Left lobe of liver (tissue), 2 donors: ENCODE data around the gene OLFML2B. TPM values are rescaled to one million over a fixed set of nuclear protein-coding genes. Genes with fewer than 3 reads are reported as not detected.
A peak's percentile ranks its signal among the peaks of the same experiment; 100 is the strongest.

Experiments
- ATAC-seq: fragments of 200-7000 bp; cut with Tn5 transposase; one replicate; pipeline ENCODE4 v1.9.1; 2020; ENCODE audit warnings: mild to moderate bottlenecking, moderate library complexity
- DNase-seq: peaks from one replicate; pipeline ENCODE4 v3.0.0-alpha.2; 2020; ENCODE audit warnings: low spot score
- total RNA-seq: library from RNA; stranded (reverse); gene quantifications from one replicate; pipeline ENCODE4 v1.2.1, GENCODE V29; 2021
- donor health status: DM: no; HTN: no; CAD: no; lungs with moderate emphysema.
- donor health status: DM: no; HTN: yes; CAD: no.

Gene OLFML2B
- total RNA-seq, 1 donor from 2014 or later: 0.48 TPM

DNA sequence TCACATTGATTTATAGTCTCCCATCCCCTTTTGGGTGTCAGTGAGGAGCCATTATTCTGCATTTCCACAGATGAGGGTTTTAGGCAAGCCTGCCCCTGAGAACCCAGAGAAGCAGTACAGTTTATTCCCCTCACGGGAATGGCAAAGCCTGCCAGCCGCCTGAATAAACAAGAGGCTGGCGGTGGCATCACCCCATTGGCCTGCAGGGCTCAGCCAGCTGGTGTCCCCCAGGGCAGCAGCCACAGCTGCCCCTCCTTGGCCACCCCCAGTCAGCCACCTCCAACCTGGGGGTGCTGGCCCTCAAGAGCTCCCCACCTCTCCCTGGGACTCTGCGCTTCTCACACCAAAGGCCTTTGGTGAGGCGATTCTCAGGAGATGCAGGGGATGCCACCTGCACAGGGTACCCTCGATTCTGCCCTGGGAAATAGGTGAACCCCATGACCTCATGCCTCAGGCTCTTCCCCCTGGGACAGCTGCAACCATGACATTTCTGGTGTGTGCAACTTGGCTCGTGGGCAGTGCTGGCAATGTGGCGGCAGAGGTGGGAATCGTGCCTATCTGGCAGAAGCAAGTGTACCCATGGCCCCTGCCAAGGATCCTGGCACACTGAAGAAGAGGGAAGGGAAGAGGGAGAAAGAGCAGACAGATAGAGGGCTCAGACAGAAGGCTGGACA lies 14.0 kb downstream of the OLFML2B start:
- ATAC-seq: peak; percentile 76

GRCh38 chr1:162008799-162009198 lies 14.9 kb downstream of the OLFML2B start:
- ATAC-seq (no peak), DNase-seq (no peak)

More for the DNA sequence above, 14.0 kb downstream of the OLFML2B start:
- DNase-seq: peak; percentile 50

DNA sequence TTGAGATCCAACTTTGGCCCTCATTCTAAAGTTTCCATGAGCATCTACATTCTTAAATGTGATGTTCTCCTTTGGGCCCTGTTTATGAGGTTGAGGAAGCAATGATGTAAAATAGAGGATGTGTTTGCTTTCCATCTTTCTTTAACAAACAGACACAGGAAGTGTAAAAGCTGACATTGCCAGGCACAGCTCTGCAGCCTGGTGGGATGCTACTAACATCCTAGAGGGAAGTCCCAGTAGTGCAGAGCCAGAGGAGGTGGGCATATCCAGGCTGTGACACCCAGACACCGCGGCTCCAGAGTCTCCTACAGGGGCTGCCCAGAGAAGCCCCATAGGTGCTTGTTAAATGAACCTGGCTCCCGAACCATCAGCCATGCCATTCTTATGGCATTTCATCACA lies 16.2 kb downstream of the OLFML2B start:
- no peak for ATAC-seq
- no peak for DNase-seq

GRCh38 chr1:162006081-162006480 lies 17.6 kb downstream of the OLFML2B start:
- DNase-seq (no peak), ATAC-seq (no peak)

GRCh38 chr1:162004441-162004950 lies 19.2 kb downstream of the OLFML2B start:
- ATAC-seq: no peak
- DNase-seq: no peak

DNA sequence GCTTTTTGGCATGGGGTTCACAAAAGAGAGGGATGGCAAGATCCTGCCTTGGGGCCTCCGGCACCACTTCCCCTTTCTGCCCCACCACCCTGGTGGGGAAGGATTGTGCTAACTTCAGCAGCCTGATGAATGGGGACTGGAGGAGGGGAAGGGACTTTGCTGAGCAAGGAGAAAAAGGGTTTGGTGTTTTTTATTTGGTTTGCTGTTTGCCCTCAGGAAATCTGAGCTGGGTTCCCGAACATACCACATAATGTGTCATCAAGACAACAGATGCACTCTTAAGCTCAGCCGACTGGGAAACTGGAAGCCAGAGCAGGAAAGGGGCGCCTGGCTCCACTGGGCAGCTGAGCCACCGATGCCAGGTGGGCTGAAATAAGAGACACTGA lies 19.8 kb downstream of the OLFML2B start:
- no peak for DNase-seq

GRCh38 chr1:162003061-162003829 lies 20.4 kb downstream of the OLFML2B start:
- ATAC-seq: peak; percentile 29

More for the DNA sequence above, 19.8 kb downstream of the OLFML2B start:
- ATAC-seq: peak; percentile 62

DNA sequence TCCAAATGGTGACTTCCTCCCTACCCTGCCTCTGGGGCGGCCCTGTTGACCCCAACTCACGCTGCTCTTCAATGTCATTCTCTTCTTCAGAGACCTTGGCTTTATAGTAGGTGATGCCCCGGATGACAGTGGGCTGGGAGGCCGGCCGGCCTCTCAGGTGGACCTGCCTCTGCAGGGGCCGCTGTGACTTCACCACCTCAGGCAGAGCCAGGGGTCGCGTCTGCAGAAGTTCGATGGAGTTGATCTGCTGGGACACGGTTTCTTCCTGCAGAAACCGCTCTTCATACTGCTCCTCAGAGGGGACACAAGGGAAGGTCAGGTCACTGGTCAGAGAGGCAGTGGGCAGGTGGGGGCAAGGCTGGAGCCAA lies 23.6 kb downstream of the OLFML2B start:
- DNase-seq: no peak
- ATAC-seq: no peak

More at GRCh38 chr1:162003061-162003829, 20.4 kb downstream of the OLFML2B start:
- DNase-seq: no peak

GRCh38 chr1:161999301-162000052 lies 24.2 kb downstream of the OLFML2B start:
- ATAC-seq (no peak), DNase-seq (no peak)

DNA sequence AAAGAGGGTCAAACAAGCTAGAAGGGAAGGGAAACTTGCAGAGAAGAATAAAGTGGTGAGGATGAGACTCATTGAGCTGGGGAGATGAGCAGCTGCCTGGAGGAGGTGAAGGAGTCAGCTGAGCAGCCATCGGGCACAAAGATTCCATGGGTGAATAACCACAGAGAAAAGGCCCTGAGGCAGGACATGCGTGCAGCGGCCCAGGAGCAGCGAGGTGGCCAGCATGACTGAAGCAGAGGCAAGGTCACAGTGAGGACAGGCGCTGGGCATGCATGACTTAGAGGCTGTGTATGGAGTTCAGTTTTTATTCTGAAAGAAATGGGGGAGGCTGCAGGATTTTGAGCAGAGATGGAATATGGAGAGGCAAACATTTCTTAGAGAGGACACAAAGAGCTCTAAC lies 24.9 kb downstream of the OLFML2B start:
- no peak for ATAC-seq
- no peak for DNase-seq

DNA sequence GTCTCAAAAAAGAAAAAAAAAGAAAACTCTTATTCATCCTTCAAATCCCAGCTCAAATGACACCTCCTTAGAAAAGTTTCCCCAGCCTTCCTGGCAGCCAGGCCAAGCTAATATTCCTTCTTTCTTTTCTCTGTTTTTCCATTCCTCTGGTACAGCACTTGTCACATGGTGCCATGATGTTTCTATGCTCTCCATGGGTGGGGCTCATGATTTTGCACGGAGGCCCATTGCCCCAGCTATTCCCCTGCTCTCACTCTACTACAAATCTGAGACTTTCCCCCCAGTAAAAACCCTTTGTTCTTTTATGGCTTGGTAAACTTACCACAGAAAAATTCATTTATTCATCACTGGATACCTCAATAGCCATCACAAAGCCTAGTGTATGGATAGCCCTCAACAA lies 26.5 kb downstream of the OLFML2B start:
- ATAC-seq (no peak), DNase-seq (no peak)

DNA sequence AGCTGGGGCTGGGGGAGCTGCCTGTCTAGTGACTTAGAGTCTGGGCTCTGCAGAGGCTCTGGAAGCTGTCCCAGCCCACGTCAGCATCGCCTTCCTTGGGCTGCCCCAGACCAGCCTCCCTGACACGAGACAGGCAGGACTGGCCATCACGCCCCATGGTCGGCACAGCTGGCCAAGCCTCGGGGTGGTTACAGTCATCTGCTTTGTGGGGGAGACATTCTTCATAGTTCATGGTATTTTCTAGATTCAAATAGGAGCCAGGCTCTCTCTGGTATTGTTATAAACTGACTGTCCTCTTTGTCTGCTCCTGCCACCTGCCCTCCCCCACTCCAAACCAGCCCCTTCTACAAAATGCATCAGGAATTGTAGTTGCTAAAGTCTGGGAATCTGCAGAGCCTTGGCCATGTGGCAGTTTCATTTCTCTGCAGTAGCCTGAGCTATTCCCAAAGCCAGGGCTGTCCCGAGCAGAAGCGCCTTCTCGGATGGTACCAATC lies 29.4 kb downstream of the OLFML2B start:
- ATAC-seq: no peak
- no peak for DNase-seq

GRCh38 chr1:161993576-161993975 lies 30.1 kb downstream of the OLFML2B start:
- DNase-seq (no peak), ATAC-seq (no peak)

GRCh38 chr1:161989786-161990185 lies 33.9 kb downstream of the OLFML2B start:
- DNase-seq: no peak
- no peak for ATAC-seq

DNA sequence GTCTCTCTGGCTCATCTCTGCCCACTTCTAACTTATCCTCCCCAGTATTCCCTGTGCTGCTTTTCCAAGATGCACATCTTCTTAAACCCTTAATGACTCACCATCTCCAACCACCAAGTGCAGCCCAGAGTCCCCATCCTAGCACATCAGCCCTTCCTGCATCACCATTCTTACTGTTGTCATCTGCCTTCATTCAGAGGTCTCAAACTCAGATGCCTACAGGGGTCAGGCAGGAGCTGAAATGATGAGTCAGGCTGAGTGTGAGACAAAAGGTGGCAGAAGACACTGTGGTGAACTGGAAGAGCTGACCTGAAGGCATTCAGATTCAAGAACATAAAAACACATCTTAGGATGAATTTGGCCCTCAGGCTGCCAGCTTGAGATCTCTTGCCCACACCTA lies 34.6 kb downstream of the OLFML2B start:
- no peak for ATAC-seq
- DNase-seq: no peak

- DNase-seq: no peak
- ATAC-seq: no peak
Measured at GRCh38 chr1:161988413-161988812, 35.3 kb downstream of the OLFML2B start.

- ATAC-seq (no peak), DNase-seq (no peak)
Measured at GRCh38 chr1:161987872-161988271, 35.8 kb downstream of the OLFML2B start.

DNA sequence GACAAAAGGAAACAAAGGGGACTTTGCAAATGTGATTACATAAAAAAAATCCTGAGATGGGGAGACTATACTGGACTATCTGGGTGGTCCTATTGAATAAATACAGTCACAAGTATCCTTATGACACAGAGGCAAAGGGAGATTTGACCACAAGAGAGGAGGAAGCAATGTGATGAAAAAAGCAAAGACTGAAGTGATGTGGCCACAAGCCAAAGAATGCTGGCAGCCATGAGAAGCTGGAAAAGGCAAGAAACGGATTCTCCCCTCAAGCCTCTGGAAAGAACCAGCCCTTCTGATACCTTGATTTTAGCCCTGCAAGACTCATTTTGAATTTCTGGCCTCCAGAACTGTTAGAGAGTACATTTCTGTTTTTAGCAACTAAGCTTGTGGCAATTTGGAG lies 36.4 kb downstream of the OLFML2B start:
- DNase-seq (no peak), ATAC-seq (no peak)

DNA sequence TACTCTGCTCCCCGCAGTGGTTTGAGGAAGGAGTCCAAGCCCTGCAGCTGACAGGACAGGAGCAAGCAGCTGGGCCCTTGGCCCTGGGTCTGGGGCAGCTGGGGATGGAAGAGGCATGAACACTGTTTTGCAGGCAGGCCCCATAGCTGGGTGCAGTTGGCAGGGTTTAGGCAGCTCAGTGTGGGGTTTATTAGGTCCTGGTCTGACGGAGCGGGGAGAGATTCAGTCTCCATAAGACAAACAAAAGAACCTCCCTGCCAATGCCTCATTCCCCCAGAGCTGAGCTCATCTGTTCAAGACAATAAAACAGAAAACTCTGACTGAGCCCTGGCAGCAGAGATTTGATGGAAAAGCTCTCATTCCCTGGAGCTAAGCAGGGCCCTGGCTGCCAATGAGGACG lies 37.3 kb downstream of the OLFML2B start:
- DNase-seq: no peak
- ATAC-seq: no peak

DNA sequence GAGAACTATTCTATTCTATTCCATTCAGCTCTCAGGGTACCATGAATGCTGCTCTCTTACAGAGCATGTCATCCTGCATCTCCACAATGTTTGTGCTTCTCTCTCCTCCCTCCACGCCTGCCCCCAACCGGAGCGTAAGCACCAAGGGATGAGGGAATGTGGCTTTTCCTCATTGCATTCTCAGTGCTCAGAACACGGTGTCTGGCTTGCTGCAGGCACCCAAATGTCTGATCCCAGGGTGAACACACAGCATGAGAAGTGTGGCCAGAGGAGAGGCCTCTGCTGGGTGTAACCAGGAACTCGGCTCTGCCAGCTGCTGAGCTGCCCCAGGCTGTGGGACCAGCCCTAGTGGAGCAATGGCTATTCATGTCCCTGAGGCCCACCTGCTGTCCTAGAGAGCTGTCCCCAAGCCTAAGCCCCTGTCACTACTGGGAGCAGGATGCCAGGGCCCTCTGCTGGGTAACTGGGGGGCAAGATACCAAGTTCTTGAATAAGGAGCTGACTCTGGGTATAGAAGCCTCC lies 38.3 kb downstream of the OLFML2B start:
- DNase-seq: no peak
- ATAC-seq: no peak

- ATAC-seq: no peak
Measured at GRCh38 chr1:161983725-161984124, 39.9 kb downstream of the OLFML2B start.

More at GRCh38 chr1:161983725-161984124, 39.9 kb downstream of the OLFML2B start:
- no peak for DNase-seq
